ENCODE measurements around the gene CAD. TPM values are rescaled to one million over a fixed set of nuclear protein-coding genes. Genes with fewer than 3 reads are reported as not detected.

Gene CAD
- total and polyA plus RNA-seq, 9 of the 15 experiments (the other 6 are each of a cell fraction or from before 2014, with no cell fraction given): 7.5 to 126 (median 33.7) TPM

DNA sequence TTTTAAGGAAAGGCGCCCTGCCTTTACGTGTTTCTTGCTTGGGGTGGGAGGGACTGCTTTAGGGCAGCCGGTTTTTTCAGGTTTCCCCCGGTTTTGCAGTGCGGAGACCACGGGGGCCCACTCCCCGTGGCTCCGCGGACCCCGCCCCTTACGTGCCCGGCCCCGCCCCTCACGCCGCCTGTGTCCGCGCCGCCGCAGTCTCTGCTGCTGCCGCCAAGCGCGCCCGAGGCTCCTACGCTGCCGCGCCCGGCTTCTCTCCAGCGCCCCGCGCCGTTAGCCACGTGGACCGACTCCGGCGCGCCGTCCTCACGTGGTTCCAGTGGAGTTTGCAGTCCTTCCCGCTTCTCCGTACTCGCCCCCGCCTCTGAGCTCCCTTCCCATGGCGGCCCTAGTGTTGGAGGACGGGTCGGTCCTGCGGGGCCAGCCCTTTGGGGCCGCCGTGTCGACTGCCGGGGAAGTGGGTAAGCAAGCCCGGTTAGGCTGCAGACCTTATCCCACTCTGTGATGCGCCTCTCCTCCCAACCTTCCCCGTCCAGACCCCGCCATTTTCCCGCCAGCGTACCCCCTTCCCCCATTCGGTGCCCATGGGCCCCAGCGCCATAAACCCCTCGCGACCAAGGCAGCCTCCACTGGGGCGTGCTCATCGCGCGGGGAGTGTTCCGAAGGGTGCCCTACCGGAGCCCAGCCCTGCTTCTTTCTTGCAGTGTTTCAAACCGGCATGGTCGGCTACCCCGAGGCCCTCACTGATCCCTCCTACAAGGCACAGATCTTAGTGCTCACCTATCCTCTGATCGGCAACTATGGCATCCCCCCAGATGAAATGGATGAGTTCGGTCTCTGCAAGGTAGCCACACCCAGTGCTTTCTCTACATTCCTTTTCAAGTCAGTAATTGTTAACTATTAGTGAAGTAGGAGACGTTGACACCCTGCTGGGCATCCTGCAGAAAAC is at the start of gene CAD (continued):
- TF ChIP-seq, protein P1, sequence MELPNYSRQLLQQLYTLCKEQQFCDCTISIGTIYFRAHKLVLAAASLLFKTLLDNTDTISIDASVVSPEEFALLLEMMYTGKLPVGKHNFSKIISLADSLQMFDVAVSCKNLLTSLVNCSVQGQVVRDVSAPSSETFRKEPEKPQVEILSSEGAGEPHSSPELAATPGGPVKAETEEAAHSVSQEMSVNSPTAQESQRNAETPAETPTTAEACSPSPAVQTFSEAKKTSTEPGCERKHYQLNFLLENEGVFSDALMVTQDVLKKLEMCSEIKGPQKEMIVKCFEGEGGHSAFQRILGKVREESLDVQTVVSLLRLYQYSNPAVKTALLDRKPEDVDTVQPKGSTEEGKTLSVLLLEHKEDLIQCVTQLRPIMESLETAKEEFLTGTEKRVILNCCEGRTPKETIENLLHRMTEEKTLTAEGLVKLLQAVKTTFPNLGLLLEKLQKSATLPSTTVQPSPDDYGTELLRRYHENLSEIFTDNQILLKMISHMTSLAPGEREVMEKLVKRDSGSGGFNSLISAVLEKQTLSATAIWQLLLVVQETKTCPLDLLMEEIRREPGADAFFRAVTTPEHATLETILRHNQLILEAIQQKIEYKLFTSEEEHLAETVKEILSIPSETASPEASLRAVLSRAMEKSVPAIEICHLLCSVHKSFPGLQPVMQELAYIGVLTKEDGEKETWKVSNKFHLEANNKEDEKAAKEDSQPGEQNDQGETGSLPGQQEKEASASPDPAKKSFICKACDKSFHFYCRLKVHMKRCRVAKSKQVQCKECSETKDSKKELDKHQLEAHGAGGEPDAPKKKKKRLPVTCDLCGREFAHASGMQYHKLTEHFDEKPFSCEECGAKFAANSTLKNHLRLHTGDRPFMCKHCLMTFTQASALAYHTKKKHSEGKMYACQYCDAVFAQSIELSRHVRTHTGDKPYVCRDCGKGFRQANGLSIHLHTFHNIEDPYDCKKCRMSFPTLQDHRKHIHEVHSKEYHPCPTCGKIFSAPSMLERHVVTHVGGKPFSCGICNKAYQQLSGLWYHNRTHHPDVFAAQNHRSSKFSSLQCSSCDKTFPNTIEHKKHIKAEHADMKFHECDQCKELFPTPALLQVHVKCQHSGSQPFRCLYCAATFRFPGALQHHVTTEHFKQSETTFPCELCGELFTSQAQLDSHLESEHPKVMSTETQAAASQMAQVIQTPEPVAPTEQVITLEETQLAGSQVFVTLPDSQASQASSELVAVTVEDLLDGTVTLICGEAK (IDR thresholded peaks at IDR 0.05): peak; percentile 48; the same call in 1 of the 2 replicates
- TF ChIP-seq, protein P1 (CRISPR knock-in tag; IDR thresholded peaks at IDR 0.05): no peak
- TF ChIP-seq HNRNPL (IDR thresholded peaks at IDR 0.05; ENCODE audit: low read depth, low read length) (no peak), MXI1 (IDR thresholded peaks at IDR 0.05; ENCODE audit: low read depth, low read length) (peak; percentile 95), SNRNP70 (optimal IDR thresholded peaks at IDR 0.05; ENCODE audit: low read depth, low read length) (no peak), ZNF253 (CRISPR knock-in tag; conservative IDR thresholded peaks at IDR 0.05) (no peak), KLF13 (tag; IDR thresholded peaks at IDR 0.05; ENCODE audit: borderline replicate concordance, low read depth) (no peak), SUPT5H (IDR thresholded peaks at IDR 0.05) (peak; percentile 86), MTA1 (IDR thresholded peaks at IDR 0.05; ENCODE audit: borderline replicate concordance) (0 out of 2 replicates have a peak, but pooled peaks have one; percentile 15), GTF2A2 (tag; IDR thresholded peaks at IDR 0.05) (no peak), ZBTB8A (IDR thresholded peaks at IDR 0.05; ENCODE audit: partially characterized antibody) (no peak), TCF7 (IDR thresholded peaks at IDR 0.05; ENCODE audit: borderline replicate concordance) (peak; percentile 26; the same call in 1 of the 2 replicates), ZNF282 (CRISPR knock-in tag; IDR thresholded peaks at IDR 0.05) (peak; percentile 89; the same call in 1 of the 2 replicates)
- TF ChIP-seq, protein P2, sequence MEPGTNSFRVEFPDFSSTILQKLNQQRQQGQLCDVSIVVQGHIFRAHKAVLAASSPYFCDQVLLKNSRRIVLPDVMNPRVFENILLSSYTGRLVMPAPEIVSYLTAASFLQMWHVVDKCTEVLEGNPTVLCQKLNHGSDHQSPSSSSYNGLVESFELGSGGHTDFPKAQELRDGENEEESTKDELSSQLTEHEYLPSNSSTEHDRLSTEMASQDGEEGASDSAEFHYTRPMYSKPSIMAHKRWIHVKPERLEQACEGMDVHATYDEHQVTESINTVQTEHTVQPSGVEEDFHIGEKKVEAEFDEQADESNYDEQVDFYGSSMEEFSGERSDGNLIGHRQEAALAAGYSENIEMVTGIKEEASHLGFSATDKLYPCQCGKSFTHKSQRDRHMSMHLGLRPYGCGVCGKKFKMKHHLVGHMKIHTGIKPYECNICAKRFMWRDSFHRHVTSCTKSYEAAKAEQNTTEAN (CRISPR knock-in tag; IDR thresholded peaks at IDR 0.05): no peak
